Measurements from ENCODE around the gene POPDC3. TPM values are rescaled to one million over a fixed set of nuclear protein-coding genes. Genes with fewer than 3 reads are reported as not detected.

The POPDC3 gene
- total and polyA plus RNA-seq, 10 of the 15 experiments (the other 5 are each of a cell fraction or from before 2014, with no cell fraction given), result 1.6 TPM; not detected in 9

DNA sequence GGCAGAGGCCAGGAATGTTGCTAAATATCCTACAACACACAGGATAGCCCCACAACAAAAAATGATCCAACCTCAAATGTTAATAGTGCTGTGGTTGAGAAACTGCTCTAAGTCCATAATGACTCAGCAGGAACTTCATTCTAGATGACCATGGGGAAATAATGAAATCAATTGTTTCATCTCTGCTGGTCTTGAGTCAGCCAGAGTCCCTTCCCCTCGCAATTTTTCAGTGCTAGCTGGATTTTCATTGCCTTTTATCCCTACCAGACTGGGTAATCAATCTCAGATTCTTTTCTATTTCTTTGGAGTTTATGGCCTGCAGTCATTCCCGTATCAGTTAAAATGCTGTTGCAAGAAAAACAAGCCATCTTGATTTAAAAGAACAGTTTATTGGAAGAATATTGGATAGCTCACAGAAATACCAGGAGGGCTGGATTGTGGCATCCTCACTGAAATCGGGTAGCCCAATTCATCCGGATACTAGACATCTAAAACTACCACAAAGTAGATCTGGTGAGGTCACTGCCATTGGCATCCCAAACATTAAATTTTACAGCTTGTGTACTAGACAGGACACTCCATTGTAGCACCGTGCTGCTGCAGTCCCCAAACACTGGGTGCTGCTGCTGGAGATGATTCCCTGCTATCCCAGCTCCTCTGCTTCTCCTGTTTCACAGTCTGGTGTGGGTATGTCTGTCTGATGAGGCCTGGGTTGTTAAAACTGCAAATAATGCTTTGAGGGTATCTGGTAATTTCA, 30.3 kb upstream of the POPDC3 start:
- no peak overlapping the region for H3K4me3 ChIP-seq
- no peak for FAIRE-seq
- H3K79me2 ChIP-seq (ENCODE audit: control insufficient read depth, insufficient read depth, low read length), result no peaks in the 10 kb centered on the region
- DNase-seq (ENCODE audit: low read depth, low spot score), result no peak
- TF ChIP-seq JUNB (IDR thresholded peaks at IDR 0.05) (no peak), JUND (IDR thresholded peaks at IDR 0.05; ENCODE audit: low read depth, low read length) (no peak), SPI1 (IDR thresholded peaks at IDR 0.05; ENCODE audit: borderline replicate concordance, insufficient read depth, low read depth, low read length) (no peak), NFIC (IDR thresholded peaks at IDR 0.05; ENCODE audit: low read depth, low read length) (no peak), WRNIP1 (IDR thresholded peaks at IDR 0.05; ENCODE audit: borderline replicate concordance, low read depth, low read length) (no peak), NFYB (IDR thresholded peaks at IDR 0.05; ENCODE audit: insufficient read depth, low read depth, low read length) (no peak), HCFC1 (IDR thresholded peaks at IDR 0.05; ENCODE audit: low read length) (no peak), CHD2 (IDR thresholded peaks at IDR 0.05; ENCODE audit: borderline replicate concordance, low read depth, low read length) (no peak), POU2F2 (IDR thresholded peaks at IDR 0.05; ENCODE audit: borderline replicate concordance, low read depth, low read length) (no peak), ZNF384 (IDR thresholded peaks at IDR 0.05; ENCODE audit: borderline replicate concordance, low read depth, low read length) (no peak), MXI1 (IDR thresholded peaks at IDR 0.05; ENCODE audit: low read depth, low read length) (no peak), CREB1 (IDR thresholded peaks at IDR 0.05; ENCODE audit: low read depth) (no peak)
- TF ChIP-seq, protein P1, sequence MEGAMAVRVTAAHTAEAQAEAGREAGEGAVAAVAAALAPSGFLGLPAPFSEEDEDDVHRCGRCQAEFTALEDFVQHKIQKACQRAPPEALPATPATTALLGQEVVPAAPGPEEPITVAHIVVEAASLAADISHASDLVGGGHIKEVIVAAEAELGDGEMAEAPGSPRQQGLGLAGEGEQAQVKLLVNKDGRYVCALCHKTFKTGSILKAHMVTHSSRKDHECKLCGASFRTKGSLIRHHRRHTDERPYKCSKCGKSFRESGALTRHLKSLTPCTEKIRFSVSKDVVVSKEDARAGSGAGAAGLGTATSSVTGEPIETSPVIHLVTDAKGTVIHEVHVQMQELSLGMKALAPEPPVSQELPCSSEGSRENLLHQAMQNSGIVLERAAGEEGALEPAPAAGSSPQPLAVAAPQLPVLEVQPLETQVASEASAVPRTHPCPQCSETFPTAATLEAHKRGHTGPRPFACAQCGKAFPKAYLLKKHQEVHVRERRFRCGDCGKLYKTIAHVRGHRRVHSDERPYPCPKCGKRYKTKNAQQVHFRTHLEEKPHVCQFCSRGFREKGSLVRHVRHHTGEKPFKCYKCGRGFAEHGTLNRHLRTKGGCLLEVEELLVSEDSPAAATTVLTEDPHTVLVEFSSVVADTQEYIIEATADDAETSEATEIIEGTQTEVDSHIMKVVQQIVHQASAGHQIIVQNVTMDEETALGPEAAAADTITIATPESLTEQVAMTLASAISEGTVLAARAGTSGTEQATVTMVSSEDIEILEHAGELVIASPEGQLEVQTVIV (IDR thresholded peaks at IDR 0.05; ENCODE audit: borderline replicate concordance, partially characterized antibody), result no peak
- TF ChIP-seq, protein P2, sequence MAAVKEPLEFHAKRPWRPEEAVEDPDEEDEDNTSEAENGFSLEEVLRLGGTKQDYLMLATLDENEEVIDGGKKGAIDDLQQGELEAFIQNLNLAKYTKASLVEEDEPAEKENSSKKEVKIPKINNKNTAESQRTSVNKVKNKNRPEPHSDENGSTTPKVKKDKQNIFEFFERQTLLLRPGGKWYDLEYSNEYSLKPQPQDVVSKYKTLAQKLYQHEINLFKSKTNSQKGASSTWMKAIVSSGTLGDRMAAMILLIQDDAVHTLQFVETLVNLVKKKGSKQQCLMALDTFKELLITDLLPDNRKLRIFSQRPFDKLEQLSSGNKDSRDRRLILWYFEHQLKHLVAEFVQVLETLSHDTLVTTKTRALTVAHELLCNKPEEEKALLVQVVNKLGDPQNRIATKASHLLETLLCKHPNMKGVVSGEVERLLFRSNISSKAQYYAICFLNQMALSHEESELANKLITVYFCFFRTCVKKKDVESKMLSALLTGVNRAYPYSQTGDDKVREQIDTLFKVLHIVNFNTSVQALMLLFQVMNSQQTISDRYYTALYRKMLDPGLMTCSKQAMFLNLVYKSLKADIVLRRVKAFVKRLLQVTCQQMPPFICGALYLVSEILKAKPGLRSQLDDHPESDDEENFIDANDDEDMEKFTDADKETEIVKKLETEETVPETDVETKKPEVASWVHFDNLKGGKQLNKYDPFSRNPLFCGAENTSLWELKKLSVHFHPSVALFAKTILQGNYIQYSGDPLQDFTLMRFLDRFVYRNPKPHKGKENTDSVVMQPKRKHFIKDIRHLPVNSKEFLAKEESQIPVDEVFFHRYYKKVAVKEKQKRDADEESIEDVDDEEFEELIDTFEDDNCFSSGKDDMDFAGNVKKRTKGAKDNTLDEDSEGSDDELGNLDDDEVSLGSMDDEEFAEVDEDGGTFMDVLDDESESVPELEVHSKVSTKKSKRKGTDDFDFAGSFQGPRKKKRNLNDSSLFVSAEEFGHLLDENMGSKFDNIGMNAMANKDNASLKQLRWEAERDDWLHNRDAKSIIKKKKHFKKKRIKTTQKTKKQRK (IDR thresholded peaks at IDR 0.05; ENCODE audit: low read depth, low read length), result no peak
- no peak overlapping the region for H2AFZ ChIP-seq (ENCODE audit: control insufficient read depth, low read depth, low read length)
- no peak overlapping the region for H3K4me2 ChIP-seq (ENCODE audit: control insufficient read depth, insufficient read depth)
- H3K27ac ChIP-seq (ENCODE audit: control insufficient read depth, insufficient read depth), result no peak overlapping the region
- no peaks in the 10 kb centered on the region; a peak in 1 of 4 replicates for H3K27me3 ChIP-seq (replicated peaks in 1 of 2; ENCODE audit: control insufficient read depth in 2 of 2, insufficient read depth in 2 of 2, low read length in 1 of 2)
- intact Hi-C loops (cut with micrococcal nuclease; ENCODE audit: unreplicated experiment), result no loop called here
- H3K4me1 ChIP-seq (ENCODE audit: control insufficient read depth, insufficient read depth, low read length), result 0 out of 2 replicates have a peak, but pooled peaks cover 3% of the 10 kb centered on the region
- no peaks in the 10 kb centered on the region for H3K36me3 ChIP-seq (ENCODE audit: control insufficient read depth in 2 of 2, insufficient read depth in 2 of 2, low read length in 1 of 2)
- SMC1A ChIA-PET (ENCODE audit: uncharacterized antibody, unreplicated experiment), result interaction anchor here (0.6 kb wide), 1 partner anchor 1240 kb away, joined by 3 read pairs; no protein-coding TSS in a partner anchor
- no peaks in the 10 kb centered on the region for H3K9me3 ChIP-seq (replicated peaks; ENCODE audit: control insufficient read depth, insufficient read depth, low read length)
- RAD21 ChIA-PET (ENCODE audit: unreplicated experiment), result no interaction called here
- WGBS (ENCODE audit: insufficient coverage, insufficient replicate concordance, low lambda C conversion rate, missing lambda C conversion rate), result 59% methylated on average over 5 of the region's 5 CpGs
- POLR2A ChIA-PET, result no interaction called here
- BruUV-seq (replicated peaks), result no TSS peak
- ATAC-seq, result peak; percentile 44
- no peak overlapping the region for H3K9ac ChIP-seq (ENCODE audit: control insufficient read depth, insufficient read depth, low read length)
- H4K20me1 ChIP-seq (ENCODE audit: control insufficient read depth, insufficient read depth), result no peaks in the 10 kb centered on the region
- in situ Hi-C loops (cut with MboI), result no loop called here
- CTCF ChIA-PET, result no interaction called here

Data from GM12878 (cell line).